ENCODE data around the gene ESR2. TPM values are rescaled to one million over a fixed set of nuclear protein-coding genes. Genes with fewer than 3 reads are reported as not detected.
A peak's percentile ranks its signal among the peaks of the same experiment; 100 is the strongest.
"Not testable (repeated sequence)": the region's sequence is repeated elsewhere in the genome, so short reads cannot be mapped to it uniquely, and the experiment has no call there.

Gene ESR2
- total RNA-seq, 1 experiment from 2014 or later = 0.29 TPM

DNA sequence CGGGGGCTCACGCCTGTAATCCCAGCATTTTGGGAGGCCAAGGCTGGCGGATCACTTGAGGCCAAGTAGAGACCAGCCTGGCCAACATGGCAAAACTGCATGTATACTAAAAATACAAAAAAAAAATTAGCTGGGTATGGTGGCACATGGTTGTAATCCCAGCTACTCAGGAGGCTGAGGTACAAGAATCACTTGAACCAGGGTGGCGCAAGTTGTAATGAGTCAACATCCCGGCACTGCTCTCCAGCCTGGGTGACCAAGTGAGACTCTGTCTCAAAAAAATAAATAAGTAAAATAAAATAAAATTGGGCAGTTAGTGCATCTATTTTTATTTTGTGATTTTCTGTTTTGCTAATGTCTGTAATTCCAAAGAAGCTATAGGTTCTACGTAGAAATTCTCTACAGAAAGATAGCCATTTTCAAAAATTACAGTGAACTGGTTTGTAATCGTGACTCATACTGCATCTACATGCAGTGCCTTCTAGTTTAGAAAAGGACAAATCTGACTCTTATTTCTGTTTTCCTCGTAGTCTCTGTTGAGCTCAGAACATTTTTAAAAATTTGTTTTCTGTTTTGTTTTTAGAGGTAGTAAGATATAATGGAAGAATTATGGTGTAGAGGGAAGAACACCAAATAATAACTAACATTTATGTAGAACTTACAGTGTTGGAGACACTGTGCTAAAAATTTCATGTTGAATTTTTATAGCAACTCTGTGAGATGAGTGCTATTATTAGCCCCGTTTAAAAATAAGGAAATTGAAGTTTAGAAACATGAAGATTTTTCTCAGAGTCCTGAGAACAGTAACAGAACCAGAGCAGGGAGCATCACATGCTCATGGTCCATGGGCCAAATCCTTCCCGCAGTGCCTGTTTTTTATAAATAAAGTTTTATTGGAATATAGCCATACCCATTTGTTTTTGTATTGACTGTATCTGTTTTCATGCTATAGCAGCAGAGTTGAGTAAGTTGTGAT, 240.2 kb downstream of the ESR2 start:
- peaks cover 10% of the 10 kb centered on the region; the same call in 1 of the 2 replicates for H3K36me3 ChIP-seq
- H3K4me1 ChIP-seq (replicated peaks) = peaks cover 24% of the 10 kb centered on the region
- no peak overlapping the region for H3K4me3 ChIP-seq
- H3K27ac ChIP-seq = no peak overlapping the region
- DNase-seq (ENCODE audit: low read depth in 1 of 2, low spot score in 2 of 2) = no peak
- H3K9me3 ChIP-seq (replicated peaks) = no peaks in the 10 kb centered on the region
- H3K27me3 ChIP-seq (replicated peaks) = no peaks in the 10 kb centered on the region

DNA sequence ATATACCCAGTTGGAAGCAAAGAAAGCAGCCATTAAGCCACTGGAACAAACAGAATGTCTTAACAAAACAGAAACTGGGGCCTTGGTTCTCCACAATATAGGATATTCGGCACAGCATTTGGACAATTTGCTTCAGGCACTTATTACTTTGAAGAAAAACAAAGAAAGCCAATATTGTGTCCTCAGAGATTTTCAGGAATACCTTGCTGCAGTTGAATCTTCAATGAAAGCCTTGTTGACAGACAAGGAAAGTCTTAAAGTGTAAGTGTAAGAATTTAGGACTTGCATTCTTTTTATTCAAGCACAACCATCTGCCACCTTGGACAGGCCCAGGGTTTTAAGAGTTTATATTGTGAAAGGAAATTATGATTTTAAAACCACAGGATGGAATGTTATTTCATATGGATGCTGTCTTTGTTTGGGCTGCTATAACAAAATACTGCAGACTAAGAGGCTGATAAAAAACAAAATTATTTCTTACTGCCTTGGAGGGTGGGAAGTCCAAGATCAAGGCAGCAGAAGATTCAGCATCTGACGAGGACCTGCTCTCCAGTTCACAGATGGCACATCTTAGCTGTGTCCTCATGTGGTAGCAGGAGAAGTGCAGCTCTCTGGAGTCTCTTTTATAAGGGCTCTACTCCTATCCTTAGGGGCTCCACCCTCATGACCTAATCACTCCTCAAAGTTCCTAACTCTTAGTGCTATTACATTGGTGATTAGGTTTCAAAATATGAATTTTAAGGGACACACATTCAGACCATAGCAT, 244.4 kb downstream of the ESR2 start:
- no peak for DNase-seq (ENCODE audit: low read depth in 1 of 2, low spot score in 2 of 2)
- no peak overlapping the region for H3K4me3 ChIP-seq

GRCh38 chr14:64045091-64045490, 249.1 kb downstream of the ESR2 start:
- Histone ChIP-seq H3K27me3 (replicated peaks) (no peaks in the 10 kb centered on the region), H3K4me1 (replicated peaks) (no peaks in the 10 kb centered on the region), H3K9me3 (replicated peaks) (no peaks in the 10 kb centered on the region), H3K36me3 (0 out of 2 replicates have a peak, but pooled peaks cover 3% of the 10 kb centered on the region), H3K4me3 (no peak overlapping the region), H3K27ac (no peak overlapping the region)
- no peak for DNase-seq (ENCODE audit: low read depth in 1 of 2, low spot score in 2 of 2)

More for the DNA sequence above, 244.4 kb downstream of the ESR2 start:
- Histone ChIP-seq H3K27ac (no peak overlapping the region), H3K36me3 (peaks cover 10% of the 10 kb centered on the region; the same call in 1 of the 2 replicates), H3K27me3 (replicated peaks) (no peaks in the 10 kb centered on the region), H3K9me3 (replicated peaks) (no peaks in the 10 kb centered on the region), H3K4me1 (replicated peaks) (peaks cover 20% of the 10 kb centered on the region)

DNA sequence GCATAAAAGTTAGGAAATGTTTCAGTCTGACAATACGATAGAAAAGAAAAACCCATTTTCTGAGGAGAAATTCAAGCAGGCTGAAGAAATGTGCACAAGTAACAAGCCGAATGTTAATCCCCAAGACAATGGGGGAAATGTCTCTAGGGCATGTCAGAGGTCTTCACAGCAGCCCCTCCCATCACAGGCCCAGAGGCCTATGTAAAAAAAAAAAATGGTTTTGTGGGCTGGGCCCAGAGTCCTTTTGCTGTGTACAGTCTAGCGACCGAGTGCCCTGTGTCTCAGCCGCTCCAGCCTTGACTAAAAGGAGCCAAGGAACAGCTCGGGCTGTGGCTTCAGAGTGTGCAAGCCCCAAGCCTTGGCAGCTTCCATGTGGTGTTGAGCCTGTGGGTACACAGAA, 250.9 kb downstream of the ESR2 start:
- H3K27ac ChIP-seq; DNase-seq (ENCODE audit: low read depth in 1 of 2, low spot score in 2 of 2): not testable (repeated sequence)

DNA sequence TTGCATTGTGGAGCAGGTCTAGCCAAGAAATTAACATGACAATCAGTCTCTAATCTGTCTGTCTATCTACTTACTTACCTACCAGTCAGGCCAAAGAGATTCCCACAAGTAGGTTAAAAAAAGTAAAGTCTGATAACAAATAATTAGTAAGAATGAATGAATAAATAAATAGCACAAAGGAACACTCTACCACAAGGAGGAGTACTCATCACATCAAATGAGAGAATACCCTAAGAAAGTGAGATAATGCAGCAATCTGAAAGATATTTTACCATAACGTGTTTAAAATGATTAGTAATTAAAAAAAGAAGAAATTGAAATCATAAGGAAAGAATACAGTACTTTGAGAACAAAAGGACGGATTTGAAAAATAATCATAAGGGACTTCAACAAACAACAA, 254.1 kb downstream of the ESR2 start:
- peaks cover 6% of the 10 kb centered on the region; the same call in 1 of the 2 replicates for H3K4me1 ChIP-seq (replicated peaks)
- no peak overlapping the region for H3K4me3 ChIP-seq
- no peaks in the 10 kb centered on the region for H3K36me3 ChIP-seq
- H3K27me3 ChIP-seq (replicated peaks) = no peaks in the 10 kb centered on the region
- no peaks in the 10 kb centered on the region for H3K9me3 ChIP-seq (replicated peaks)
- no peak overlapping the region for H3K27ac ChIP-seq
- DNase-seq (ENCODE audit: low read depth in 1 of 2, low spot score in 2 of 2) = no peak

More for the DNA sequence above, 250.9 kb downstream of the ESR2 start:
- not testable (repeated sequence) for H3K27me3 ChIP-seq (replicated peaks); H3K4me3 ChIP-seq; H3K36me3 ChIP-seq; H3K9me3 ChIP-seq (replicated peaks); H3K4me1 ChIP-seq (replicated peaks)

- Histone ChIP-seq H3K4me1 (replicated peaks) (peaks cover 13% of the 10 kb centered on the region; the same call in 1 of the 2 replicates), H3K36me3 (no peaks in the 10 kb centered on the region), H3K4me3 (no peak overlapping the region), H3K27me3 (replicated peaks) (no peaks in the 10 kb centered on the region), H3K27ac (no peak overlapping the region), H3K9me3 (replicated peaks) (no peaks in the 10 kb centered on the region)
- no peak for DNase-seq (ENCODE audit: low read depth in 1 of 2, low spot score in 2 of 2)
These were observed 255.2 kb downstream of the ESR2 start for GRCh38 chr14:64038841-64039542.

- not testable (repeated sequence) for H3K36me3 ChIP-seq; H3K27ac ChIP-seq; H3K27me3 ChIP-seq (replicated peaks); H3K4me3 ChIP-seq; DNase-seq (ENCODE audit: low read depth in 1 of 2, low spot score in 2 of 2); H3K9me3 ChIP-seq (replicated peaks)
- peaks cover 13% of the 10 kb centered on the region; the same call in 1 of the 2 replicates for H3K4me1 ChIP-seq (replicated peaks)
These were observed 256.1 kb downstream of the ESR2 start for GRCh38 chr14:64037869-64038745.

GRCh38 chr14:64035143-64035542, 259.0 kb downstream of the ESR2 start:
- H3K9me3 ChIP-seq (replicated peaks) = no peaks in the 10 kb centered on the region
- H3K27ac ChIP-seq = no peak overlapping the region
- H3K4me3 ChIP-seq = no peak overlapping the region
- H3K4me1 ChIP-seq (replicated peaks) = peaks cover 13% of the 10 kb centered on the region; the same call in 1 of the 2 replicates
- H3K27me3 ChIP-seq (replicated peaks) = no peaks in the 10 kb centered on the region
- DNase-seq (ENCODE audit: low read depth in 1 of 2, low spot score in 2 of 2) = peak in 1 of 2 experiments; percentile 22
- 0 out of 2 replicates have a peak, but pooled peaks cover 3% of the 10 kb centered on the region for H3K36me3 ChIP-seq

Other genes with a start within 250 kb of the ESR2 start
- gene MTHFD1, start 94.0 kb upstream of the ESR2 start, total RNA-seq (2014; rRNA removed; shearing (Covaris generic)) = 39.5 and 56.6 TPM in 2 replicates
- 7.3 and 8.3 TPM in 2 replicates for gene AKAP5, start 171.1 kb upstream of the ESR2 start, total RNA-seq (2014; rRNA removed; shearing (Covaris generic))
- 1.5 and 2.2 TPM in 2 replicates for gene ZBTB25, start 209.5 kb upstream of the ESR2 start, total RNA-seq (2014; rRNA removed; shearing (Covaris generic))
- gene ZBTB1, start 210.4 kb upstream of the ESR2 start, total RNA-seq (2014; rRNA removed; shearing (Covaris generic)) = 40.3 and 49.9 TPM in 2 replicates
- 6.8 and 15.0 TPM in 2 replicates for gene HSPA2, start 246.4 kb upstream of the ESR2 start, total RNA-seq (2014; rRNA removed; shearing (Covaris generic))